HG02678 (cell line): ENCODE results near the gene CEP131.
"Not testable (repeated sequence)": the region's sequence is repeated elsewhere in the genome, so short reads cannot be mapped to it uniquely, and the experiment has no call there.

Experiments
- ATAC-seq: cut with Tn5 transposase; IDR thresholded peaks from one replicate; pipeline ENCODE4 v1.9.1; 2021; ENCODE audit warnings: mild to moderate bottlenecking, moderate library complexity; ENCODE audit not compliant: unreplicated experiment

Gene CEP131

DNA sequence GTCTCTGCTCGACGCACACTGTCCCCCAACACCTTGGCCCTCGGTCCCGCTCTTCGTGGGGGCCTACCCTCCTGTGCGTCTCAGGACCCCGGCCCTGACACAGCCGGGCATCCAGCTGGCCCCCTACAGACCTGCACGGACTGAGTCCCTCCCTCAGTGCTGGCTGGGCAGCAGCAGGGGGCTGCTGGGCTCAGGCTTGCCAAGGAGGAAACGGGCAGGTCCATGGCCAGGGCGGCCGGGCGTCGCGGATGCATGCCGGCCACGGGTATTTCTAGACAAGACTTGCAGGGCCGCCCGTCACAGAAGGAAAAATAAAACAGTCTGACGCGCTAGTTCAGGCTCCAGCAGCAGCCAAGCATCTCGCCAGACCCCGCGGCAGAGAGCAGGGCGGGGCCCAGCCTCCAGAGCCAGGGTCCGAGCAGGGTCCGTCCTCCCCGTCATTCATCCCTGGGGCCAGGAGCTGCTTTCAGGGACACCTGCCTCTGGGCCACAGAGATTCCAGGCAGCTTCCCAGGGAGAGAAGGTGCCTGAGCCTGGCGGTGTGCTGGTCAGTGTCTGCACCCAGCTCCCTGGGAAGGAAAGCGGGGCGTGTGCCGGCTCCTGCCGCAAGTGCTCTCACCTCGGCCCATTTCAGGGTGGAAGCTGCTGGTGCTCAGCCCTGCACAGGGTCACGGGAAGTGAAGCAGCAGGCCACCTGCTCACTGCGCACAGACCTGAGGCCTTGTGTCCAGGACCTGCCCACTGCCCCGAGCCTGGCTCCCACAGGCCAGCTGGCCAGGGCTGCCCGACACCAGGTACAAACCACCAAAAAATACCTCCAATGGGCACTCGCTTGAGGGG lies 64.7 kb downstream of the CEP131 start:
- ATAC-seq = no peak

DNA sequence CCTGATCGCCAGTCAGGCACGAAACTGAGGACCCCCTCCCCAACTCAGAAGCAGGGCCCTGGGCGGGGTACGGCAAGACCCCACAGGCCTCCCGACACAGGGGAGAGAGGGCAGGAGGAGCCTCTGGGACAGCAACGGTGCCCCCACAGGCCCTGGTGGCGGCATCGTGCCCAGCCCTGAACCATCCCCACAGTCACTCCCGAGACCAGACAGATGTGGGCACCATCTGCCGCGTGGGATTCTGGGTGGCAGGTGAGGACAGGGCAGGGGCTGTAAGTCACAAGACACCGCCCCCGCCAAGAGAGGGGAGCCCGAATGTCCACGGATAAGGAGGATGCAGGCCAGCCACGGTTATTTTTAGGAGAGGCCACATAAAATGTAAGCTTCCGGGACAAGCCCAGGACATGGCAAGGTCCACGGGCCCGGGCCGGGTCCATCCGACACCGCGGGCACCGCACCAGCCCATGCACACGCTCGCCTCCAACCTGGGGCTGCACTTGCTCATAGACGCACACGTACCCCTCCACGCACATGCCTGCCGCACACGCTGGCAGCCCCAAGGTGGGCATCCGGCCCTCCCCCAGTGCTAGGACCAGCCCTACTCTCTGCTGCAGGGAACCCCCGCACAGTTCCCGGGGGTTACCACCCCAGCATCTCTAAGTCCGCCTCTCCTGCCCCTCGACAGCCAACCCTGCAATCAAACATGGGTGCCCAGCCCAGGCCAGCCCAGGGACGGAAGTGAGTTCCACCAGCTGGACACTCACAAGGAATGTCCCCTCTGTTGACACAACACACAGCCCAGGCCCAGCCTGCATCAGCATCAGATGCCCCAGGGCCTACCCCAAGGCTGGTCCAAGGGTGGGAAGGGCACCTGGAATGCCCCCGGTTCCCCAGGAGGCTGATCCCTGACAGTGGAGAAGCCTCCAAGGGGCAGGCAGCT lies 65.6 kb downstream of the CEP131 start:
- no peak for ATAC-seq

DNA sequence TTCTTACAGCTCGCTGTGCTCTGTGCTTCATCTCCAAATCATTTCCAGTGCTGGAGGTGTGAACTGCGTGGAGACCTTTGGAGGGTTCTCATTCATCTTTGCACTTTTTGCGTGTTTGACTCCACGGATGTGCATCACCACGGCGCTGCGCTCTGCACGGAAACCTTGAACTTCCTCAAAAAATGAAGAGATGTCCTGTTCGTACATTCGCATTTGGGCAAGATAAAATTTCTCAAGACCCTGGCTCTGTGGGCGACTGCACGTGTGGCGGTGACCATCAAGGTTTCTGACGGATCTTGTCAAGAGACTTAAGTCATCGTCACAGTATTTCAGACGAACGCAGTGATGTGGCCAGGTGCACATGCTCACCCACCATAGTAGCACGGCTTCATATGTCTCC lies 67.8 kb downstream of the CEP131 start:
- ATAC-seq = no peak

DNA sequence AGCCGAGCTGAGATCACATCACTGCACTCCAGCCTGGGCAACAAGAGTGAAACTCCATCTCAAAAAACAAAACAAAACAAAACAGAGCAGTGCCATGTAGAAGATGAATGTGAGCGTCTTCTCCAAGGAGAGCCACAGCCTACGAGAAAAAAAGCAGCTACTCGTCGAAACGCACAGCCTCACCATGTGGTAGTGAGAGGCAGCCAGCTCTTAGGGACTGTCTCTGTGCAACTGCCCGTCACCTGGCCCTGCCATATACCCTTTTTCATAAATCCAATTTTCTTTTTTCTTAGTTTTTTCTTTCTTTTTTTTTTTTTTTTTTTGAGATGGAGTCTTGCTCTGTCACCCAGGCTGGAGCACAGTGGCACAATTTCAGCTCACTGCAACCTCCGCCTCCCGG lies 68.7 kb downstream of the CEP131 start:
- ATAC-seq = not testable (repeated sequence)

DNA sequence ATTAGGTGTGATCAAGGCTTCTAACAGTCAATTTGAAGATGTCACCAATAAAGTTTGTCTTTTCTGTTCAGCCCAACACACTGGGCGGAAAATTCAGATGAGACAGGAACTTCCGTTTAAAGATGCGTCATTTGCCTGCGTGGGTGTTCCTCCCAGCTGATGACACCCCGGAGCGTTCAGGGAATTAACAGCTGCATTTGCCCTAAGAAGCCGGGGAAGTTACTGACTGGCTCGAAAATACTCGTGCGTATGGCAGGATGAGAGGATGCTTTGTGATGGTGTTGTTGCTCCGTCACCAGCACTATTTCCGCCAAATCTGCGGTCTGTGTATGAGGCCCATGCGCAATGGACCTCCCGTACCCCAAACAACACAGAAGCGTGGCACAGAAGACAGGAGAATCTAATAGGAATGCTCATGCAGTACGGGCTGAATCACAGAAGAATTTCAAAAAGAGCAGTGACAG lies 69.4 kb downstream of the CEP131 start:
- ATAC-seq = no peak

DNA sequence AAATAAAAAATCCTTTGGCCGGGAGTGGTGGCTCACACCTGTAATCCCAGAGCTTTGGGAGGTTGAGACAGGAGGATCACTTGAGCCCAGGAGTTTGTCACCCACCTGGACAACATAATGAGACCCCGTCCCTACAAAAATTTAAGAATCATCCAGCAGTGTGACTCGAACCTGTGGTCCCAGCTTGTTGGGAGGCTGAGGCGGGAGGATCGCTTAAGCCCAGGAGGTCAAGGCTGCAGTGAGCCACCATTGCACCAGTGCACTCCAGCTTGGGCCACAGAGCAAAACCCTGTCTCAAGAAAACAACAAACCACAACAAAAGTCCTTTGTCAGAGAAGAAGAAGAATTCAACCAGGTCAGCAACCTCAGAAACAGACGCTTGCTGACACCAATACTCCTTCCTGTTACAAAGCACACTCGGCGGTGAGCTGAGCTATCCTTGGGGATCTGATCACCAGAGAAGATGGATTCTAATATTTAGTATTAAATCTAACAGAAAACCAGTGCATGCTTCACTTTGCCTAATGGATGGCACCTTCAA lies 70.4 kb downstream of the CEP131 start:
- ATAC-seq = no peak

DNA sequence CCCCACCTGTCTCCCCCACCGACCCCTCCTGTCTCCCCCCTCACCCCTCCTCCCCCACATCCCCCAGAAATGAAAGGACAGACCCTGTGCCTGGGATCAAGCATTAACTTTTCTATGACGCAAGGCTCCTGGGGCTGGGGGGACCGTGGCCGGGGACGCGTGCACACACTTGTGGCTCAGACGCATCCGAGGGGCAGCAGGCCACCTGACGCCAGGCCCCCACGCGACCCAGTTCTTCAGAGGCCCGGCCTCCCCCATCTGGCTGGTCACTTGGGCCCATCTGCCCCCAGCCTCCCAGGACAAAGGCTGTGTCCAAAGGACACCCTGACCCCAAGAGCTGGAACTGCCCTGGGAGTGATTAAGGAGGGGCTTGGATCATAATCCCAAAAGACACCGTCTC lies 71.5 kb downstream of the CEP131 start:
- ATAC-seq = no peak

DNA sequence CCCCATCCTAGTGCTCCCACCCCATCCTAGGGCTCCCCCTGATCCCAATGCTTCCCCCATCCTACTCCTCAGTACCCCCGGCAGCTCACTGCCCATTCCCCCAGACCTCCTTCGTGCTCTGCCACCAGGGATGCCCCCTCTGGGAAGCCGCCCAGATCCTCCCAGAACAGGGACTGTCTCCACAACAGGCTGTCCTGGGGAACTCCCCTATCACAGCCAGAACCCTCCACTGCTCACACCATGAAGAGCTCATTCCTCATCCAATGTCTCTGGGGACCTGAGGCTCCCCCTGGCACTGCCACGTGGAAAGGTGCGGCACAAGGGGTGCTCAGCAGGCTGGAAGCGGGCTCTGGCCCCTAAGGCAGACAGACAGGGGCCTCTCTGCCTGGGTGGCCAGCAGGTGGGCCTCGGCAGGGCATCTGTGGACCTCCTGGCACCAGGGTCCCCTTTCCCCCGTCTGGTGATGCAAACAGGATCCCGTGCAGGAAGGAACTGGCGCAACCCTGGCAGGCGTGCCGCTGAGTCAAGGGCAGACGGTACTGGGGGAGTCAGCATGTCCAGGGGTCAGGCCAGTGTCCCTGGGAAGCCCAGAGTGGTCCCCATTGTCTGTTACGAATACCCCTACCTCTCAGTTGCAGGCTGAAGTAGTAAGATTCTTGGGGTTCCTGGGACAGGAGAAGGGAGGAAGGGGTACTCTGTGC lies 72.2 kb downstream of the CEP131 start:
- no peak for ATAC-seq

DNA sequence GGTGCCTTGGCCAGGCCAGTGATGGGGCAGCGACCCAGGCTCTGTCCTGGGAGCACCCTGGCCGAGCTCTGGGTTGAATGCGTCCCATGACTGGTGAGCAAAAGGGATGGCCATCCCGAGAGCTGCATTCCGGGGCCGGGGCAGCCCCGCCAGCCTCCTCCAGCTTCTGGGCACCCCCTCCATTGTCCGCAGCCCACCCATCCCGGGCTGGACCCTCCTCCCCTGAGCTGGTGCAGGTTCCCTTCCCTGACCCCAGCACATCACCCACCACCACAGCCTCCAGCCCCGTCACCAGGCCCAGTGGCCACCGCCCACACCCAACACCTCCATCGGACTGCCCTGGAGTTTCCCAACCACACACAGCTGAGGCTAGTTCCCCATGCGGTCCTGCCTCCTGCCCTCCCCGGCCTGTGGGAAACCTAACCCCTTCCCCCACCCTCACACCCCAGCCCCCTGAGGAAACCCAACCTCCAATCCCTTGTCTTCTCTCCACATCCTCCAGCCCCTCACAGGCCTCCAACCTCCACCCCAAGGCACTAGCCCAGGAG lies 73.7 kb downstream of the CEP131 start:
- no peak for ATAC-seq

DNA sequence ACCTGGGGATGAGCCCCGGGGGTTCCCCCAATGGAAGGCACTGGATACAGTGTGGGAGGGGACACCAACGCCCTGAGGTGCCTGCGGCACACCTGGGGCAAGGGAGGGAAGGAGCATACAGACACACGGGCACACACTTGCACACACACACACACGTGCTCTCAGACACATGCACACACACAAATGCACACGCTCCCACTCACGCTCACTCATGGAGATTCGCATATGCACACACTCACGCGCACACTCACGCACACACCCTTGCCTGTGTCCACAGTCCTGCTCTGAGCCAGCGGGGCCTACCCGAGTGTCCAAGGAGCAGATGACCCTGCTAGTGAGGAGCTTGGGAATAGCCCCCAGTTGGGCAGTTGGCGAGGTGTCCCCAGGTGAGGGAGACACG lies 74.2 kb downstream of the CEP131 start:
- no peak for ATAC-seq

DNA sequence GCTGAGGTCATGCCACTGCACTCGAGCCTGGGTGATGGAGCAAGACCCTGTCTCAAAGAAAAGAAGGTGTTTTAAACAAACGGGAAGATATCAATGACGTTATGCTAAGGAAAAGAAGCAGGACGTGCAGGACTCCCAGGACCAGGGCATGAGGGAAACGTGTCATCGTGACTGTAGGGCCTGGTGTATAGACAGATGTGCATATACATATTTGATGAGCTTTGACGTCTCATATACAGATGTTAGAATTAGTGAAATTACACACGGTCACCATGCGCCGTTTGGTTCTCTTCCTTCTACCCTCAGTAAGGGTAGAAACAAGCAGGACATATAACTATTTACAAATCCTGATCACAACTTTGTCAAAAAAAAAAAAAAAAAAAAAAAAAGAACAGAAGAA lies 75.1 kb downstream of the CEP131 start:
- no peak for ATAC-seq

DNA sequence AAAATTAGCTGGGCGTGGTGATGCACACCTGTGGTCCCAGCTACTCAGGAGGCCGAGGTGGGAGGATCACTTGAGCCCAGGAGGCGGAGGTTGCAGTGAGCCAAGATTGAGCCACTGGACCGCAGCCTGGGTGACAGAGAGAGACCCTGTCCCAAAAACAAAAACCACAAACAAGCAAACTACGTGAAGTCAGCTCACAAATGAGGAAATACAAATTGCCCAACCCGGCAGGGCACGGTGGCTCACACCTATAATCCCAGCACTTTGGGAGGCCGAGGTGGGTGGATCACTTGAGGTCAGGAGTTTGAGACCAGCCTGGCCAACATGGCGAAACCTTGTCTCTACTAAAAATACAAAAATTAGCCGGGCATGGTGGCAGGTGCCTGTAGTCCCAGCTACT lies 76.6 kb downstream of the CEP131 start:
- not testable (repeated sequence) for ATAC-seq

DNA sequence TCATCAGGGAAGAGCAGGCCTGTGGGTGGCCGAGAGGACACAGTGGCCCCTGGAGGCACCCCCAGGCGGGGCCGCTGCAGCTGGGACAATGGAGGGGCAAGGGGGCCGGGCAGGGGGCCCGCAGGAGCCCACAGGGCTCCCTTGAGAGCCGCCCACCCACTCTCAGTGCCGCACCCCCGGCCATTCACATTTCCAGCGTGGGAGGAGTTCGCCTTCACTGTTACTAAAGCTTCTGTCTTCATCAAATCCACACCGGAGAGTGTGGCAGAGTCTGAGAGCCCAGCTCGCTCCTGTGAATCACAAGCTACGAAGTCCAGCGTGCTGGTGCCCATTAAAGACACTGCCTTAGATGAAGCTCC lies 78.4 kb downstream of the CEP131 start:
- no peak for ATAC-seq

DNA sequence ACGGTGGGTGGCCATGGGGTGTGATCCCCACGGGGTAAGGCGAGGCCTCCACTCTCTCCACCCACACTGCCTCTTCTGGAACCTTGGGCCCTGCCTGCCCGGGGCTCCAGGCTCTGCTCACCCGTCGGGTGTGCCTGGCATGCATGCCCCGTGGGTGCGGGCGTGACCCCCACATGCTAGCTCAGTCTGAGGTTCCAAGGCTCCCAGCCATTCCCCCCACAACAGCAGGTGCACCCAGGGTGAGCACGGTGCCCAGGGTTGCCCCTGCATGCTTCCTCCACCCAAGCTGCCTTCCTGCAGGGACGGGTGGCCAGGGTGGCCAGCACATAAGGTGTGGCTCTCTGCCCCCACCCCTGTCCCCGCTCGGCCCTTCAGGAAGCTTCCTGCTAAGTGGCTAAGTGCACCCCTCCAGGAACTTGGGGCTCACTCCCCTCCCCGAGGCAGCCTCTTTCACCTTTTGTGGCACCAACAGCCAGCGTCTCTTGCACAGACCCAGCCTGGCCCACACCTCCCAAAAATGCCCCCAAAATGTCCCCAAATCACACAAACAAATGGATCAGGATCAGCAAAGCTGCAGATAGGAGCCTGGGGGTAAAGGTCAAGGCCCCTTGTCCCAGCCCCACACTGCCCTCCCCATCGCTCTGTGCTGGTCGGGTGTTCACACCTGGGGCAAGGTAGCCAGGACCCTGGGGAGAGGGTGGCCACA lies 78.9 kb downstream of the CEP131 start:
- no peak for ATAC-seq

DNA sequence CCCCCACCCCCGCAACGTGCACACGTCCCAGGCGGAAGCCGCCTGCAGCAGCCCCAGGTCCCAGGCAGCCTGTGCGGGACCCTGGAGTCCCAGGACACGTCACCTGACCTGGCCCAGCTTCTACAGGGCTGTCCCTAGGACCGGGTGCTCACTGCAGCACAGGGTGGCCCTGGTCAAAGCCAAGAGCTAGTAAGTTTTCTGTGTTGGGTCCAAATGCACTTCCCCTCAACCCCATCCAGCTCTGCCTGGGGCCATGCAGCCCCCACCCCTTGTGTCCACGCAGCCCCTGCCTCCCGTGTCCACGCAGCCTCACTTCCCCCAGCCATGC lies 79.6 kb downstream of the CEP131 start:
- no peak for ATAC-seq

DNA sequence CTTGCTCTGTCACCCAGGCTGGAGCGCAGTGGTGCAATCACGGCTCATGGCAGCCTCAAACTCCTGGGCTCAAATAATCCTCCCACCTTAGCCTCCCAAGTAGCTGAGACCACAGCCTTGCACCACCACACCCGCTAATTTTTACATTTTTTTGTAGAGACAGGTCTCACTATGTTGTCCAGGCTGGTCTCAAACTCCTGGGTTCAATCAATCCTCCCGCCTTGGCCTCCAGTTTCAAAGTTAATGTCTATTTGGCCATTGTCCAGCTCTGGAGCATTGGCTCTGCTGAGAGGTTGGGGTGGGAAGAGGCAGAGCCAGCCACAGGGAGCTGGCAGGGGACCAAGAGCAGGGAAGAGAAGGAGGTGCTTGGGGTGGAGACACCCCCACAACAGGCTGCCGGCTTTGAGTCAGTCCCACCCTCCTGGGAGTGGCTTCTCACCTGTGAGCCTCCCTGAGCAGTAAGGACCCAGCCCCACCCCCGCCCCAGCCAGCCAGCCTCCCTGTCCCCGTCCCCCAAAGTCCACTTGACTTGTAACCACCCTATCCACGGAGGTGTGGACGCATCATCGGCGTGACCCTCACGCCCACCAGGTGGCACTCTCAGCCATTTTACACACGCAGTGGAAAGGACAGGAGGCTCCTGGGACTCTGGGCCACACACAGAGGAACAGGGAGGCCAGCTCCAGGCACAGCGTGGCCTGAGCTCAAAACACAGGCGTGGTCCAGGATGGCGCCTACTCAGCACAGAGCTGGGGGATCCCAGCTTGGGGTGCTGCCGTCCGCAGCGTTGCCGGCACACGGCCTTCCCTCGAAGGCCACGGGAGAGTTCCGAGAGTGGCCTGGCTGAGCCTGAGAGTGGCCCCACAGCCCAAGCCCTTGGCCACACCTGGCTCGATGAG lies 80.2 kb downstream of the CEP131 start:
- ATAC-seq = no peak

DNA sequence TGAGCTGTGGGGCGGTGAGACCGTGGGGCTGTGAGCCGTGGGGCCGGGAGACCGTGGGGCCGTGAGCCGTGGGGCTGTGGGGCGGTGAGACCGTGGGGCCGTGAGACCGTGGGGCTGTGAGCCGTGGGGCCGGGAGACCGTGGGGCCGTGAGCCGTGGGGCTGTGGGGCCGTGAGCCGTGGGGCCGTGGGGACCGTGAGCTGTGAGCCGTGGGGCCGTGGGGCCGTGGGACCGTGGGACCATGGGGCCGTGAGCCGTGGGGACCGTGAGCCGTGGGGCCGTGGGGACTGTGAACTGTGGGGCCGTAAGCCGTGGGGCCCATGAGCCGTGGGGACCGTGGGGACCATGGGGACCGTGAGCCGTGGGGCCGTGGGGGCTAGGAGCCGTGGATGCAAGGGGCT lies 82.1 kb downstream of the CEP131 start:
- no peak for ATAC-seq

DNA sequence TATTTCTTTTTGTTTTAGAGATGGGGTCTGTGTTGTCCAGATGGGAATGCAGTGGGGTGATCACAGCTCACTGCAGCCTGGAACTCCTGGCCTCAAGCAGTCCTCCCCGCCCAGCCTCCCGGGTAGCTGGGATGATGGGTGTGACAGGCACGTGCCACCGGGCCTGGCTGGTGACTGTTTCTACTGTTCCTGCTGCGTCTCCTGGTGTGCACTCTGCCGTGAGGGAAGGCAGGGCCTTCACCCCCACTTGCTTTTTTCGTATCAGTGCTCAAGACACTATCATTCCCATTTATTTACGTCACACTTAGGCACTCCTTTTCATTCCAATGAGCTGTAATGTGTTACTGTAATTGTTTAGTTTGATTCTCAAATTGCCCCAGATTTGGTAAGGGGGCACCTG lies 82.7 kb downstream of the CEP131 start:
- no peak for ATAC-seq
